Measurements from ENCODE around the gene MAML3. TPM values are rescaled to one million over a fixed set of nuclear protein-coding genes. Genes with fewer than 3 reads are reported as not detected.

The MAML3 gene
- total and polyA plus RNA-seq, 10 donors, result 0.63 to 18.4 (median 12.7) TPM

DNA sequence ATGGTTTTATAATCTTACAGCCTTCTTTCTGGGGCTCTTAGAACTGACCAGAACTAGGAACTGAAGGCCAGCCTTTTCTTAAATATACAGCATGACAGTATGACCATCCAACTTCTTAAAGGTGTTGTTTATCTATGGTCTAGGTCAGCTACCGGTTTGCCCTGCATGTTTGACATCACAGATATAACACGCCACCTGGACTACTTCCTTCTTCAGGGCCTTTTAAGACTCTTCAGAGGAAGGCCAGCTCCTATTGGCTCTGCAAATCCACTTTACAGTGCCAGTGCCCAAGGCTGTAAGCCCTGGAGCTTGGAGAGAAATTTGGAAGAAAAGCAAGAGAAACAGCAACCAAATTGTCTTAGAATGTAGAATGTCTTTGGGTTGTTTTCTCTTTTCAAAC, 302.9 kb downstream of the MAML3 start:
- intact Hi-C loops (cut with DNase I; ENCODE audit: low total_unique reads), result no loop called here
- WGBS, 5 donors, result 66 to 86% (median 82%) methylated on average over 2 of the region's 2 CpGs
- no peaks in the 10 kb centered on the region for H3K27me3 ChIP-seq (replicated peaks in 1 of 7)
- DNase-seq, result no peak
- no peak for TF ChIP-seq POLR2A (IDR thresholded peaks at IDR 0.05)
- TF ChIP-seq POLR2AphosphoS5 (IDR thresholded peaks at IDR 0.05), result no peak
- H3K27ac ChIP-seq, result no peak overlapping the region
- no peaks in the 10 kb centered on the region for H3K36me3 ChIP-seq
- peaks cover 0 to 4% (median 0%) of the 10 kb centered on the region in 6 donors for H3K4me1 ChIP-seq
- no peak overlapping the region for H3K4me3 ChIP-seq
- H3K9me3 ChIP-seq, result no peaks in the 10 kb centered on the region

DNA sequence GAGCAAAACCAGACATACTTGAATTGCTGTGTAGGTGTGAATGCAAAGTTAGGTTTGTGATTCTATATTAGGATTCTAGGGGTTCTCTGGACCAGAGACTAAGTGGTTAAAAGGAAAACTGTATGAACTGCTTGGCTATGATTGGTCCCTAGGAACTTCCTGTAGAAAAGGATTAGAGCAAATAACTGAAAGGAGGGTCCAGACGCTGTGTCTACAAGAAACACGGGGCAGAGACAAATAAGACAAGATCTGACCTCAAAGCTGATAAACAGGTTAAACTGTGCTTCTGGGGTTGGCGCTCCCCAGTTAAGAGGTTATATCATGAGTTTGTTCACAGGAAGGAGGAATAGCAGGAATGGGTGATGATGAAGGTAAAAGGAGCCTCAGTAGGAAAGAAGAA, 304.8 kb downstream of the MAML3 start:
- 48 to 74% (median 63%) methylated on average over 3 of the region's 3 CpGs for WGBS, 5 donors
- DNase-seq, result no peak

DNA sequence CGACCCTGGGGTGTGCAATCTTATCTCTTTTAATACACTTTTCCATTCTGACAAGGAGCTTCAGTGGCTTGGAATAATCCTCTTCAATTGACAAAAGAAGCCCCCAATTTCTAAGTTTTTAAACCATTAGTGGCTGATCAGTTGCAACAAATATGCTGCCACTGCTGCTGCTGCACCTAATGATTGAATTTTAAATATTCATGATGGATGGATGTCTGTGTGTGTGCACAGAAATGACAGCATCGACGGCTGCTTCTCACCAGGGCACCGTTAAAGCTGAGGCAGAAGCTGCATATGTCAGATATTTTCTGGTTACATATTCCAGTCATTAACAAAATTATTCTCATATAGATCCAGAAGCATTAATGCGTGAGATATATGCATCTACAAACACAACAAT, 306.0 kb downstream of the MAML3 start:
- H3K4me1 ChIP-seq, result peaks cover 0 to 28% (median 2%) of the 10 kb centered on the region in 6 donors
- no peak for DNase-seq
- no peaks in the 10 kb centered on the region for H3K27me3 ChIP-seq (replicated peaks in 1 of 7)
- no peaks in the 10 kb centered on the region for H3K36me3 ChIP-seq
- intact Hi-C loops (cut with DNase I; ENCODE audit: low total_unique reads), result no loop called here
- H3K9me3 ChIP-seq, result no peaks in the 10 kb centered on the region
- WGBS, 5 donors, result 84 to 97% (median 91%) methylated on average over 5 of the region's 5 CpGs
- no peak overlapping the region for H3K4me3 ChIP-seq
- TF ChIP-seq POLR2AphosphoS5 (IDR thresholded peaks at IDR 0.05), result no peak
- TF ChIP-seq POLR2A (IDR thresholded peaks at IDR 0.05), result no peak
- TF ChIP-seq, protein P1, sequence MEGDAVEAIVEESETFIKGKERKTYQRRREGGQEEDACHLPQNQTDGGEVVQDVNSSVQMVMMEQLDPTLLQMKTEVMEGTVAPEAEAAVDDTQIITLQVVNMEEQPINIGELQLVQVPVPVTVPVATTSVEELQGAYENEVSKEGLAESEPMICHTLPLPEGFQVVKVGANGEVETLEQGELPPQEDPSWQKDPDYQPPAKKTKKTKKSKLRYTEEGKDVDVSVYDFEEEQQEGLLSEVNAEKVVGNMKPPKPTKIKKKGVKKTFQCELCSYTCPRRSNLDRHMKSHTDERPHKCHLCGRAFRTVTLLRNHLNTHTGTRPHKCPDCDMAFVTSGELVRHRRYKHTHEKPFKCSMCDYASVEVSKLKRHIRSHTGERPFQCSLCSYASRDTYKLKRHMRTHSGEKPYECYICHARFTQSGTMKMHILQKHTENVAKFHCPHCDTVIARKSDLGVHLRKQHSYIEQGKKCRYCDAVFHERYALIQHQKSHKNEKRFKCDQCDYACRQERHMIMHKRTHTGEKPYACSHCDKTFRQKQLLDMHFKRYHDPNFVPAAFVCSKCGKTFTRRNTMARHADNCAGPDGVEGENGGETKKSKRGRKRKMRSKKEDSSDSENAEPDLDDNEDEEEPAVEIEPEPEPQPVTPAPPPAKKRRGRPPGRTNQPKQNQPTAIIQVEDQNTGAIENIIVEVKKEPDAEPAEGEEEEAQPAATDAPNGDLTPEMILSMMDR (IDR thresholded peaks at IDR 0.05 in 8 of 11, conservative IDR thresholded peaks at IDR 0.05 in 3 of 11), result no peak
- H3K27ac ChIP-seq, result no peak overlapping the region

More for the DNA sequence above, 304.8 kb downstream of the MAML3 start:
- peaks cover 0 to 16% (median 2%) of the 10 kb centered on the region in 6 donors for H3K4me1 ChIP-seq
- TF ChIP-seq, protein P1 (IDR thresholded peaks at IDR 0.05 in 8 of 11, conservative IDR thresholded peaks at IDR 0.05 in 3 of 11), result no peak
- no peak for TF ChIP-seq POLR2AphosphoS5 (IDR thresholded peaks at IDR 0.05)
- no peak for TF ChIP-seq POLR2A (IDR thresholded peaks at IDR 0.05)
- H3K27ac ChIP-seq, result no peak overlapping the region
- no peaks in the 10 kb centered on the region for H3K9me3 ChIP-seq
- H3K36me3 ChIP-seq, result no peaks in the 10 kb centered on the region
- H3K4me3 ChIP-seq, result no peak overlapping the region
- intact Hi-C loops (cut with DNase I; ENCODE audit: low total_unique reads), result no loop called here
- H3K27me3 ChIP-seq (replicated peaks in 1 of 7), result no peaks in the 10 kb centered on the region

DNA sequence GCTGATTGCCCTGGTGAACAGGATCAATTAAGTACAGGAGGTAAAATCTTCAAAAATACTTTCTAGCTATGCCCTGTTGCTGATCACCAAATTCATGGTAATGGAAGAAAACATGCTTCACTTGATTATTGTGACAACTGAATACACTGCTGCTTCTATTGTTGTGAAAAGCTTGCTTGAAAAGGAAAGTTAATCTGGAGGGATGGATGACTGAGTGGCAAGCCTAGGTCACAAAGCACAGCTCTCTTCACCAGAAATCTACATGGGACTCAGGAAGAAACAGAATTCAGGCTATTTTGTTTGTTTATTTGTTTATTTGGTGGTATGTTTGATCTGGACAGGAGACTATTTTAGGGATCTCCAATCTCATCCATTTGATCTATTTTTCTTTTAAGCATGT, 306.4 kb downstream of the MAML3 start:
- DNase-seq, result no peak
- H3K27me3 ChIP-seq (replicated peaks in 1 of 7), result no peaks in the 10 kb centered on the region
- no peaks in the 10 kb centered on the region for H3K36me3 ChIP-seq
- no peak overlapping the region for H3K4me3 ChIP-seq
- H3K9me3 ChIP-seq, result no peaks in the 10 kb centered on the region
- intact Hi-C loops (cut with DNase I; ENCODE audit: low total_unique reads), result no loop called here
- no peak overlapping the region for H3K27ac ChIP-seq
- peaks cover 0 to 31% (median 2%) of the 10 kb centered on the region in 6 donors for H3K4me1 ChIP-seq
- TF ChIP-seq POLR2AphosphoS5 (IDR thresholded peaks at IDR 0.05) (no peak), POLR2A (IDR thresholded peaks at IDR 0.05) (no peak)
- TF ChIP-seq, protein P1 (IDR thresholded peaks at IDR 0.05 in 8 of 11, conservative IDR thresholded peaks at IDR 0.05 in 3 of 11), result no peak

DNA sequence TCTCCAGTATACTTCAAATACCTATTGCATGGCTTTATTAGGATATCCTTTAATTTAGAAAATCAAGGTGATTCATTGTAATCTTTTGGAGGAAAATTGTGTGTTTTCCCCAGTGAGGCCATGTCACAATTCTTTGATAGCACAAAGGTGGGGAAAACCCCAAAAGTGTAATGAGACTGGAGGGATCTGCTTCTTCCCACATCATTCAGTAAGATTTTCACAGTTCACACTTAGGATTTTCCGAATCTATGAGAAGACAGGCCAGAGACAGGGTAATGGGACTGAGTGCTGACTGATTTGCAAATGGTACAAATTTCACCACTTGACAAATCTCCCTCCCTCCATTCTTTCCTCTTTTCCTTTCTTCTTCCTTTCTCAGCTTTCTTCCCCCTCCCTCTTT, 307.2 kb downstream of the MAML3 start:
- H3K4me3 ChIP-seq, result no peak overlapping the region
- TF ChIP-seq POLR2AphosphoS5 (IDR thresholded peaks at IDR 0.05), result no peak
- no peak for TF ChIP-seq POLR2A (IDR thresholded peaks at IDR 0.05)
- TF ChIP-seq, protein P1 (IDR thresholded peaks at IDR 0.05 in 8 of 11, conservative IDR thresholded peaks at IDR 0.05 in 3 of 11), result no peak
- intact Hi-C loops (cut with DNase I; ENCODE audit: low total_unique reads), result no loop called here
- peaks cover 0 to 37% (median 5%) of the 10 kb centered on the region in 6 donors for H3K4me1 ChIP-seq
- 83 to 97% (median 86%) methylated on average over 1 of the region's 1 CpG for WGBS, 5 donors
- no peak overlapping the region for H3K27ac ChIP-seq
- no peaks in the 10 kb centered on the region for H3K36me3 ChIP-seq
- no peak for DNase-seq
- no peaks in the 10 kb centered on the region for H3K9me3 ChIP-seq
- H3K27me3 ChIP-seq (replicated peaks in 1 of 7), result no peaks in the 10 kb centered on the region

Measured in spleen (tissue), 11 donors.